ENCODE results near the gene SNX8.
"Not testable (repeated sequence)": the region's sequence is repeated elsewhere in the genome, so short reads cannot be mapped to it uniquely, and the experiment has no call there.

SNX8 gene

GRCh38 chr7:2326951-2327350, 12.7 kb upstream of the SNX8 start:
- no peak for DNase-seq

DNA sequence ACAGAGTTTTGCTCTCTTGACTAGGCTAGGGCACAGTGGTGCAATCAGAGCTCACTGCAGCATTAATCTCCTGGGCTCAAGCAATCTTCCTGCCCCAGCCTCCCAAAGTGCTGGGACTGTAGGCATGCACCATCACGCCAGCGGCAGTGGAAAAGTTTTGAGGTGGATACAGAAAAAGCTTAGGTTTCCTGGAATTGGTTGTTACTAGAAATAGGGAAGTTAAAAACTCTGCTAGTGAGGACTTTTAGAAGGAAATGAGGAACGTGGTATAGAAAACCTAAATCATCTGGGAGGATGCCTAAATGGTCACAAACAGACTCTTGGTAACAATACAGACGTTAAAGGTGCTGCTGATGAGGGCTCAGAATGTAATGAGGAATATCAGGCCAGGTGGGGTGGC, 10.9 kb upstream of the SNX8 start:
- DNase-seq, result no peak

- no peak for DNase-seq
Measured at GRCh38 chr7:2321020-2321419, 6.8 kb upstream of the SNX8 start.

DNA sequence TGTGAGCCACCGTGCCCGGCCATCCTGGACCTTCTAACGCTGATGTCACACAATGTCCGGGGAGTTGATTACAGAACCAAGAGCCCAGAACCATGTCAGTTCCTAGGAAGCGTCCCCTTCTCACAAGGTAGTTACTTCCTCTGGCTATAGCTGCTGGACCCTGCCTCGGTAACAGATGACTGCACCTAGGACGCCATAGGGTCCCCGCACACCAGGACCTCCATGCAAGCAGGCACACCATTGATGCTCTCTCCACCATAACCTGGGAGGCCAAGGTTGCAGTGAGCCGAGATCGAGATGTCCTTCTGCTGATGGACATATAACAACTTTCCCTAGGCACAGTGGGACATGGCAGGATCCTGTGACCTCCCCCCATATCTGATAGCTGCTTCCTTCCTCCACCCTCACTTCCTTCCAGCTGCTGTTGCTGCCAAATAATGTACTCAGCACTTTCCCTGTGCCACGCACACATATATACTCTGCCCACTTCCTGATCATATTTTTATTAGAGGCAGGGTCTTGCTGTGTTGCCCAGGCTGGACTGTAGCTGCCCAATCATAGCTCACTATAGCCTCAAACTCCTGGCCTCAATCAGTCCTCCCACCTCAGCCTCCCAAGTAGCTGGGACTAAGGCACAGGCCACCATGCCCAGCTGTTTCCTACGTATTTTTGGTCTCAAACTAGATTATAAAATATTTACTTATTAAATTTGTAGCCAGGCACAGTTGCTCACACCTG, 3.5 kb upstream of the SNX8 start:
- no peak for DNase-seq

GRCh38 chr7:2316578-2316977, 2.3 kb upstream of the SNX8 start:
- no peak for DNase-seq

DNA sequence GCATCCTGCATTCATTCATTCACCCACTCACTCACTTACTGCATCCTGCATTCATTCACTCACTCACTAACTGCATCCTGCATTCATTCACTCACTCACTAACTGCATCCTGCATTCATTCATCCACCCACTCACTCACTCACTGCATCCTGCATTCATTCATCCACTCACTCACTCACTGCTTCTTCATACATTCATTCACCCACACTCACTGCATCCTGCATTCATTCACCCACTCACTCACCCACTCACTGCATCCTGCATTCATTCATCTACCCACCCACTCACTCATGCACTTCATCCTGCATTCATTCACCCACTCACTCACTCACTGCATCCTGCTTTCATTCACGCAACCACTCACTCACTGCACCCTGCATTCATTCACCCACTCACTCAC, 1.5 kb upstream of the SNX8 start:
- no peak for DNase-seq

DNA sequence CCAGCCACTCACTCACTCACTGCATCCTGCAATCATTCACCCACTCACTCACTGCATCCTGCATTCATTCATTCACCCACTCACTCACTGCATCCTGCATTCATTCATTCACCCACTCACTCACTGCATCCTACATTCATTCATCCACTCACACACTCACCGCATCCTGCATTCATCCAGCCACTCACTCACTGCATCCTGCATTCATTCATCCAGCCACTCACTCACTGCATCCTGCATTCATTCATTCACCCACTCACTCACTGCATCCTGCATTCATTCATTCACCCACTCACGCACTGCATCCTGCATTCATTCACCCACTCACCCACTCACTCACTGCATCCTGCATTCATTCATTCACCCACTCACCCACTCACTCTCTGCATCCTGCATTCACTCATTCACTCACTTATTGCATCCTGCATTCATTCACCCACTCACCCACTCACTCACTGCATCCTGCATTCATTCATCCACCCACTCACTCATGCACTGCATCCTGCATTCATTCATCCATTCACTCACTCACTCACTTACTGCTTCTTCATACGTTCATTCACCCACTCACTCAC, 802 bp upstream of the SNX8 start:
- DNase-seq, result not testable (repeated sequence)

GRCh38 chr7:2313450-2314208, 612 bp downstream of the SNX8 start:
- DNase-seq, result no peak

DNA sequence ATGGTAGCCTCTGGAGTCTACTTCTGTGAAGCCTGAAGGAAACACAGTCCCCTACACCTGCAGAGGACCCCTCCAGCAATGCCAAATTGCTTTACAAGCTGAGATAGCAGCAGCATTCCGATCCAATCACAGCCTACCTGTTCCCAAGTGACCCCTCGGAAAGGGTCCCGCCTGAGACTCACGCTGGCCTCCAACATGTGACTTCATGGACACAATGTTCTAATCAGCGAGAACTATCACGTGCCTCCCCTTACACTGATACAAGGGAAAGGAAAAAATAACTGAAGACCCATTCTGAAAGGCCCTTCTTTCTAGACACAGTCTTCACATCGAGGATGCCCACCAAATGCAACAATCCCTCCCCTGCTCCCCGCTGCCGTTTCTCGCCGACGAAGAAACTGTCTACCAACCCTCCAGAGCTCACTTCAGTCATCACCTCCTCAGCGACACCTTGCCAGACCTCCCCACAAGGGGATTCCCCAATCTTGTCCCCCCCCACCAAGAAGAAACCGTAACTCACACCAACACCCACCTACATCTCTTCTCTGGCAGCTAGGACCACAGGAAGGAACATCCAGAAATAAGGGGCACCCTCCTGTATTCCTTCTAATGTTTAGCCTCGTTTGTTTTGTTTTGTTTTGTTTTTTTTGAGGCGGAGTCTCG, 1.8 kb downstream of the SNX8 start:
- no peak for DNase-seq

GRCh38 chr7:2309889-2310331, 4.3 kb downstream of the SNX8 start:
- DNase-seq, result no peak

DNA sequence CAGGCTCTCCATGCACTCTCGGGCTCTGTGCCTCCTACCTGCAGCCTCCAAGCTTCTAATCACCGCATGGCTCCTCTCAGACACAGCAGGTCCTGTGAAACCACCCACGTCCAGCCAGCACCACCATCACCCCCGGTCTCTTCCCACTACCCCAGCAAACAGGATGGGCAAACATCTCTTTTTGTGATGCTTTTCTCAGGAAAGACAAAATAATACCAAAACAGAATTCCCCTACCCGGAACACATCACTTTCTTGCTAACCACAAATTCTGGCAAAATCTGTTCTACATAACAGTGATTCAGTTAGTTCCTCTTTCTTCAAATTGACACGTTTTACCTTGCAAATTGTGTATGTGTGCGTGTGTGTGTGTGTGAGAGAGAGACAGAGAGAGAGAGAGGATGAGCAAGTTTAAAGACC, 6.5 kb downstream of the SNX8 start:
- DNase-seq, result no peak

GRCh38 chr7:2306688-2307087, 7.6 kb downstream of the SNX8 start:
- no peak for DNase-seq

DNA sequence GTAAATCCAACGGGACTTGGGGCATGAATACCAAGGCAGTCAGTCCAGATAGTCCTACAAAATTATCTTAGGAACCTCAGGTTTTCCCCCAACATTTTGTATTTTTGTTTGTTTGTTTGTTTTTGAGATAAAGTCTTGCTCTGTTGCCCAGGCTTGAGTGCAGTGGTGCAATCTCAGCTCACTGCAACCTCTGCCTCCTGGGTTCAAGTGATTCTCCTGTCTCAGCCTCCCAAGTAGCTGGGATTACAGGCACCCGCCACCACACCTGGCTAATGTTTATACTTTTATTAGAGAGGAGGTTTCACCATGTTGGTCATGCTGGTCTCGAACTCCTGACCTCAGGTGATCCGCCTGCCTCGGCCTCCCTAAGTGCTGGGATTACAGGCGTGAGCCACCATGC, 9.0 kb downstream of the SNX8 start:
- not testable (repeated sequence) for DNase-seq

DNA sequence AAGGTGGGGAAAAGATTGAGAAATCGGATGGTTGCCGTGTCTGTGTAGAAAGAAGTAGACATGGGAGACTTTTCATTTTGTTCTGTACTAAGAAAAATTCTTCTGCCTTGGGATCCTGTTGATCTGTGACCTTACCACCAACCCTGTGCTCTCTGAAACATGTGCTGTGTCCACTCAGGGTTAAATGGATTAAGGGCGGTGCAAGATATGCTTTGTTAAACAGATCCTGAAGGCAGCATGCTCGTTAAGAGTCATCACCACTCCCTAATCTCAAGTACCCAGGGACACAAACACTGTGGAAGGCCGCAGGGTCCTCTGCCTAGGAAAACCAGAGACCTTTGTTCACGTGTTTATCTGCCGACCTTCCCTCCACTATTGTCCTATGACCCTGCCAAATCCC, 10.7 kb downstream of the SNX8 start:
- not testable (repeated sequence) for DNase-seq

DNA sequence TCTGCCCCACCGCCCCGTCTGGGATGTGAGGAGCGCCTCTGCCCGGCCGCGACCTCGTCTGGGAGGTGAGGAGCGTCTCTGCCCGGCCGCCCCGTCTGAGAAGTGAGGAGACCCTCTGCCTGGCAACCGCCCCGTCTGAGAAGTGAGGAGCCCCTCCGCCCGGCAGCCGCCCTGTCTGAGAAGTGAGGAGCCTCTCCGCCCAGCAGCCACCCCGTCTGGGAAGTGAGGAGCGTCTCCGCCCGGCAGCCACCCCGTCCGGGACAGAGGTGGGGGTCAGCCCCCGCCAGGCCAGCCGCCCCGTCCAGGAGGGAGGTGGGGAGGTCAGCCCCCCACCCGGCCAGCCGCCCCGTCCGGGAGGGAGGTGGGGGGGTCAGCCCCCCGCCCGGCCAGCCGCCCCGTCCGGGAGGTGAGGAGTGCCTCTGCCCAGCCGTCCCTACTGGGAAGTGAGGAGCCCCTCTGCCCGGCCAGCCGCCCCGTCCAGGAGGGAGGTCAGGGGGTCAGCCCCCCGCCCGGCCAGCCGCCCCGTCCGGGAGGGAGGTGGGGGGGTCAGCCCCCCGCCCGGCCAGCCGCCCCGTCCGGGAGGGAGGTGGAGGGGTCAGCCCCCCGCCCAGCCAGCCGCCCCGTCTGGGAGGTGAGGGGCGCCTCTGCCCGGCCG, 11.4 kb downstream of the SNX8 start:
- not testable (repeated sequence) for DNase-seq

DNA sequence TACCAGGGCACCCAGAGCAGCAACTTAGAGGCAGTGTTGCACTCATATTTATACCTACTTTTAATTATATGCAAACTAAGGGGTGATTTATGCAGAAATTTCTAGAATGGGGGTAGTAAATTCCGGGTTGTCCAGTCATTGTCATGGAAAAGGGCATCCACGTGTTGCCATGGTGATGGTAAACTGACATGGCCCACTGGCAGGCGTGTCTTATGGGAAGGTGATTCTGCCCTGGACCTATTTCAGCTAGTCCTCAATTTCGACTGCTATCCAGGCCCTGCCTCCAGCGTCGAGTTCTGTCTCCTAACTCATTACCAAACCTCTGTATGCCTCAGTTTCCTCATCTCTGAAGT, 12.8 kb downstream of the SNX8 start:
- no peak for DNase-seq

GRCh38 chr7:2299870-2300512, 14.2 kb downstream of the SNX8 start:
- no peak for DNase-seq

GRCh38 chr7:2299131-2299829, 15.0 kb downstream of the SNX8 start:
- no peak for DNase-seq

GRCh38 chr7:2296832-2297231, 17.4 kb downstream of the SNX8 start:
- DNase-seq, result no peak

DNA sequence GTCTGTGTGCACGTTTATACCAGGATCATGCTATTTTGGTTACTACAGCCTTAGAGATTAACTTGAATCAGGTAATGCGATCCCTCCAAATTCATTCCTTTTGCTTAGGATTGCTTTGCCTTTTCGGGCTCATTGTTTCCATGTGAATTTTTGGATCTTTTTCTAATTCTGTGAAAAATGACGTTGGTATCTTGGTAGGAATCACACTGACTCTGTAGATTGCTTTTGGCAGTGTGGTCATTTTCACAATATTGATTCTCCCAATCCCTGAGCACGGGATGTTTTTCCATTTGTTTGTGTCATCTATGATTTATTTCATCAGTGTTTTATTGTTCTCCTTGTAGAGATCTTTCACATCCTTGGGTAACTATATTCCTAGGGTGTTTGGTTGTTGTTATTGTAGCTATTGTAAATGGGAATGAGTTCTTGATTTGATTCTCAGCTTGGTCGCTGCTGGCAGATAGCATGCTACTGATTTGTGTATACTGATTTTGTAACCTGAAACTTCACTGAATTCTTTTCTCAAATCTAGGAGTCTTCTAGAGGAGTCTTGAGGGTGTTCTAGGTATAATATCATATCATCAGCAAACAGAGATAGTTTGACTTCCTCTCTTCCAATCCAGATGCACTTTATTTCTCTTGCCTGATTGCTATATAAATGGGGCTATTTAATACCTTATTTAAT, 18.2 kb downstream of the SNX8 start:
- DNase-seq, result no peak

DNA sequence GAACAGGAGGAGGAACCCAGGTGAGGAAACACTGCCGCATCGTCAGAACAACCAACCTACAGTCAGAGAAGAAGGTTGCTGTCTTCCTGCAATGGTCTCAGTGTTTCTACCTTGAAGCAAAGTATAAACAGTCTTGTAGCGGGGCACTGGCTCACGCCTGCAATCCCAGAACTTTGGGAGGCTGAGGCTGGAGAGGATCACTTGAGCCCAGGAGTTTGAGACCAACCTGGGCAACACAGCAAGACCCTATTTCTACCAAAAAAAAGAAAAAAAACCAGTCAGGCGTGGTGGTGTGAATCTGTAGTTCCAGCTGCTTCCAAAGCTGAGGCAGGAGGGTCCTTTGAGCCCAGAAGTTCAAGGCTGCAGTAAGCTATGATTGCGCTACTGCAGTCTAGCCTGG, 23.4 kb downstream of the SNX8 start:
- DNase-seq, result no peak
